Measurements from ENCODE around the gene MAST4. TPM values are rescaled to one million over a fixed set of nuclear protein-coding genes. Genes with fewer than 3 reads are reported as not detected.

Gene MAST4
- polyA plus RNA-seq, 1 experiment: 4.0 TPM

DNA sequence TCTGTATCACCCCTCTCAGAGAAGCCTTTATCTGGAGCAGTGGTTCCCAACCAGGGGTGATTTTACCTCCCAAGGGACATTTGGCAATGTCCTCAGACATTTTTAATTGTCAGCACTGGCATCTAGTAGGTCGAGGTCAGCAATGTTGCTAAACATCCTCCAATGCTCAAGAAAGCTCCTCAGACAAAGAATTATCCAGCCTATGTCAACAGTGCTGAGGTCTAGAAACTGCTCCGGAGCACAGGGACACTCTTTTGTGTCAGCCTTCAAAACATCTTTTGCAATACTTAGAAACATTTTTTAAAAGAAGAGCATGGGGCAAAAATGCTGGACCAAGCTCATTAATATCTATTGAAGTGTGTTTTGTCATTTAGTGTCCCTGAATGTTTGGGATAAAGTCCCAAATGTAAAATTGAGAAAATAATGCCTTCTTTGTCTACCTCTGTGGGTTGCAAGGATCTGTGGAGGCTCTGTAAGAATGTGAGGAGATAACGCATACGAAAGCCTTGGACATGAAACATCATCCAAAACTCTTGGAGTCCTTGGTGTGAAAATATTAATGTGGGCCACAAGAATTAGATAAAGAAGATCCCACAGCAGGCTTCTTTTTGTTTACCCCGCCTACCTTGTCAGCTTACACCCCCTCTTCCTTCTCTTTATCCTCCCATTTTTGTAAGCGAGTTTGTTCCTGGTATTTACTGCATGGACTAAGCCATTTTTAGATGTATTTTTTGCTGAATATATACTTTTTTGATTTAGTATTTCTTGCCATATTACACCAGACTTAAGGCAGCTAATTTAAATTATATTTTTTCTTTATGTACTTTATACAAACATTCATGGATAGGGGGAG, 406.9 kb downstream of the MAST4 start:
- peaks cover 3% of the 10 kb centered on the region for H3K27me3 ChIP-seq (ENCODE audit: control insufficient read depth, insufficient read depth, low read length)
- ChIA-PET POLR2A (no interaction called here), CTCF (interaction anchor here (1.1 to 3.3 kb wide), 2 partner anchors 15 to 45 kb away, joined by 3 to 12 read pairs; no protein-coding TSS in a partner anchor)
- TF ChIP-seq, protein P1, sequence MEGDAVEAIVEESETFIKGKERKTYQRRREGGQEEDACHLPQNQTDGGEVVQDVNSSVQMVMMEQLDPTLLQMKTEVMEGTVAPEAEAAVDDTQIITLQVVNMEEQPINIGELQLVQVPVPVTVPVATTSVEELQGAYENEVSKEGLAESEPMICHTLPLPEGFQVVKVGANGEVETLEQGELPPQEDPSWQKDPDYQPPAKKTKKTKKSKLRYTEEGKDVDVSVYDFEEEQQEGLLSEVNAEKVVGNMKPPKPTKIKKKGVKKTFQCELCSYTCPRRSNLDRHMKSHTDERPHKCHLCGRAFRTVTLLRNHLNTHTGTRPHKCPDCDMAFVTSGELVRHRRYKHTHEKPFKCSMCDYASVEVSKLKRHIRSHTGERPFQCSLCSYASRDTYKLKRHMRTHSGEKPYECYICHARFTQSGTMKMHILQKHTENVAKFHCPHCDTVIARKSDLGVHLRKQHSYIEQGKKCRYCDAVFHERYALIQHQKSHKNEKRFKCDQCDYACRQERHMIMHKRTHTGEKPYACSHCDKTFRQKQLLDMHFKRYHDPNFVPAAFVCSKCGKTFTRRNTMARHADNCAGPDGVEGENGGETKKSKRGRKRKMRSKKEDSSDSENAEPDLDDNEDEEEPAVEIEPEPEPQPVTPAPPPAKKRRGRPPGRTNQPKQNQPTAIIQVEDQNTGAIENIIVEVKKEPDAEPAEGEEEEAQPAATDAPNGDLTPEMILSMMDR (IDR thresholded peaks at IDR 0.05; ENCODE audit: insufficient read depth, low read depth, low read length): no peak
- H3K36me3 ChIP-seq (ENCODE audit: control insufficient read depth, insufficient read depth, low read length): no peaks in the 10 kb centered on the region
- DNase-seq (ENCODE audit: low read depth): no peak
- no peak overlapping the region for H3K4me3 ChIP-seq (ENCODE audit: low read depth, low read length)

DNA sequence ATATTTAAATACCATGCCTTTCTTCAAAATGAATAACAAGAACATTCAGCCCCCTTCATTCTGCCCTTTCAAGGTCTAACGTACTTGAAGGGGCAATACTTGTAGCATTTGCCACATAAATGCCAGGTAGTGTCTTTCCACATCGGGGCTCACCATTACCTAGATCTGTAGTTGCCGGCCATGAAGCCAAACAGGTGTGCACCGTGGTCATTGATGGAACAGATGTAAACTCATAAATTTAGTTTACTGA, 407.4 kb downstream of the MAST4 start:
- H3K4me3 ChIP-seq (ENCODE audit: low read depth, low read length): peak overlapping the region; percentile 62
- POLR2A ChIA-PET: no interaction called here
- TF ChIP-seq, protein P1 (IDR thresholded peaks at IDR 0.05; ENCODE audit: insufficient read depth, low read depth, low read length): no peak
- no peaks in the 10 kb centered on the region for H3K36me3 ChIP-seq (ENCODE audit: control insufficient read depth, insufficient read depth, low read length)
- CTCF ChIA-PET: no interaction called here
- no peak for DNase-seq (ENCODE audit: low read depth)
- H3K27me3 ChIP-seq (ENCODE audit: control insufficient read depth, insufficient read depth, low read length): peaks cover 3% of the 10 kb centered on the region

DNA sequence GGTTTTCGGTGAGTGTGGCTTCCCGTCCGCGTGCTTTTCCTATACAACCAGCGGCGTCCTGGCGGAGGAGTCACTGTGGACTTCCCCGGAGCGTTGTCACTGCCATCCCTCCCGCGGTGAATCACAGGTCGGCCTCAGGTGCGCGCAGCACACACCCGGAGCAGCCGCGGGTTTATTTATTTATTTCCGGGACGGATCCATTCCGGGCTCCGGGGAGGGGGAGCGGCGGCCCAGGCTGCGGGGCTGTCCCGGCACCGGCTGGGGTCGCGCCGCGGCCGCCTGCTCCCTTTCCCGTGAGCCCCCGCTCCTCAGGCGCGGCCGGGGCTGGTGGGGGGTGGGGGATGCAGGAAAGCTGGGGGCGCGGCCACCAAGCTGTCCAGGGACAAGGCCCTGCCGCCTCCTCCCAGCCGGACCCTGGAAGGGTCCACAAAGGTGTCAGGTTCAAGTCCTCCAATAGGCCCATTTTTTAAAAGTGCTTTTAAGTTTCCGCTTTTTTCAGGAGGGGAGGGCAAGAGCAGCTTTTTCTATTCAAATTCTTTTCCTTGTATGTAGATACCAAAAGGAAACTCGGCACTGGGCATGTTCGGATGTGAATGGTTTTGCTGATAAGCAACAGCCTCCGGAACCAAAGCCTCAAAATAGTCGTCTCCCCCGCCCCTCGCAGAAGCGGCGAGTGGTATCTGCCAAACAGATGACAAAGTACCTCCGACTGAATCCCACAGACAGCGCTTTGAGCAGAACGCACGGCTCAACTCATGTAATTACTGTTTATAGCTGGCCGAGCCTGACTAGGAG, 407.9 kb downstream of the MAST4 start:
- Histone ChIP-seq H3K36me3 (ENCODE audit: control insufficient read depth, insufficient read depth, low read length) (no peaks in the 10 kb centered on the region), H3K4me3 (ENCODE audit: low read depth, low read length) (peak overlapping the region; percentile 62), H3K27me3 (ENCODE audit: control insufficient read depth, insufficient read depth, low read length) (no peaks in the 10 kb centered on the region; the same call in none of the 2 replicates)
- ChIA-PET POLR2A (no interaction called here), CTCF (interaction anchor here (1.4 kb wide), 1 partner anchor 9 kb away, joined by 4 read pairs; no protein-coding TSS in a partner anchor)
- TF ChIP-seq, protein P1 (IDR thresholded peaks at IDR 0.05; ENCODE audit: insufficient read depth, low read depth, low read length): no peak
- peak; percentile 32 for DNase-seq (ENCODE audit: low read depth)

DNA sequence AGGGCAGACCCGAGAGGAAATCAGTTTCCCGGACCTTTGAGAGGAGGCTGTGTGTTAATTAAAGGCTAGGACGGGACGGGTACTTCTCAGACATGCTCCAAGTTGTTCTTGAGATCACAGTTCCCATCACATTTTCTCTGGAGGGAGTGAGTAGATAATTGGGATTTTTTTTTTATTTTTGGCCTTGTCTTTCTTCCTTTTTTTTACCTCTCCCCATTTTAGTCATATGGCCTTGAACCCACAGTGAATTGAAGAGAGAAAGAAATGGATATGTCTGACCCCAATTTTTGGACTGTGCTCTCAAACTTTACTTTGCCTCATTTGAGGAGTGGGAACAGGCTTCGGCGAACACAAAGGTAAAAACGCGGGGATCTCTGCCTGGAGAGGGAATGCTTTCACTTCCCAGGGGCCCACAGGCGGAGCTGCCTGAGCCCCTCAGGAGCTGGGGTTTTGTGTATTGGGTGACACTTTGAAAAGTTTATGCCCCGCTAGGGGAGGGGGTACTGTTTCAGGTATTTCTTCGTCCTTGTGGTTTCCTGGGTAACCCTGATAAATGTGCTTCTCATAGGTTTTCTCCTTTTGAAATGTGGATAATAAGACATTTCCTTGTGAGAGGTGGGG, 408.6 kb downstream of the MAST4 start:
- POLR2A ChIA-PET: no interaction called here
- CTCF ChIA-PET: interaction anchor here (0.6 to 1.4 kb wide), 3 partner anchors 9 to 17 kb away, joined by 3 to 4 read pairs (median 4); no protein-coding TSS in a partner anchor
- no peak for DNase-seq (ENCODE audit: low read depth)
- Histone ChIP-seq H3K27me3 (ENCODE audit: control insufficient read depth, insufficient read depth, low read length) (no peaks in the 10 kb centered on the region; the same call in none of the 2 replicates), H3K36me3 (ENCODE audit: control insufficient read depth, insufficient read depth, low read length) (no peaks in the 10 kb centered on the region), H3K4me3 (ENCODE audit: low read depth, low read length) (peak overlapping the region; percentile 62)
- TF ChIP-seq, protein P1 (IDR thresholded peaks at IDR 0.05; ENCODE audit: insufficient read depth, low read depth, low read length): no peak

Data from BJ (cell line).